Stimulated activated CD4-positive, alpha-beta T cell treated with anti-CD3 and anti-CD28 coated beads, Interleukin-2, amount 100 ng/mL, for 48 hours (primary cell): Measurements from ENCODE around the gene CACTIN.
A peak's percentile ranks its signal among the peaks of the same experiment; 100 is the strongest.
"Not testable (repeated sequence)": the region's sequence is repeated elsewhere in the genome, so short reads cannot be mapped to it uniquely, and the experiment has no call there.

Experiments used
- DNase-seq, 2 donors: peaks; one replicate each; pipeline ENCODE4 v3.0.0-alpha.2; 2020

Gene CACTIN

DNA sequence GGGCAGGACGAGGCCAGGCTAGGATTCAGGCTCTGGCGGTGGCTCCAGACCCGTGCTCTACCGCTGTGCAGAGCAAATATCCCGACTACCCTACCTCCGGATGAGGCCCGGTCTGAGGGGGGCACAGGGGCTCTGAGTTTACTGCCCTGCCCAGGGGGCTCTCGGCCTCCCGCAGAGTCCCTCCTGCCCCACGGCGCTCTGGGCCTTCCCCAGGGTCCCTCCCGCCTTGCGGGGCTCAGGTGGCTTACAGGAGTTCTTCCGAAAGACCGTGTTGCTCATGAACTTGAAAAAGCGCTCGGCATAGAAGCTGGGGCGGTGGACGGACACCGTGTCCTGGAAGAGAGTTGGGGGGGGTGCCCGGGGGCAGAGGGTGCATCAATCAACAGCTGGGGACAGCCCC, 19.1 kb upstream of the CACTIN start:
- DNase-seq: no peak

DNA sequence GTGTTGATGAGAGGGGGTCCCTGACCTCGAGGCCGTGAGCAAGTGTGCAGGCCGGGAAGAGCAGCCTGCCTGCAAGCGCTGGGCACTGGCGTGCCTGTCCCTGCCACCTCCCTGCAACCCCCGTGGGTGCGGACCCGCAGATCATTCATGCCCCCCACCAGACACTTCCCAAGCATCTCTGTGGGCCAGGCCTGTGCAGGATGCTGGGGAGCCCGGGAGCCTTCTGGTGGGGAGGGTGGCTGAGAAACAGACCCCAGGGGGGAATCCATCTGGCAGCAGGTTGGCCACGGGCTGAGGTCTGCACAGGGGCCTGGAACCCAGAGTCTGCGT, 18.4 kb upstream of the CACTIN start:
- DNase-seq: no peak

DNA sequence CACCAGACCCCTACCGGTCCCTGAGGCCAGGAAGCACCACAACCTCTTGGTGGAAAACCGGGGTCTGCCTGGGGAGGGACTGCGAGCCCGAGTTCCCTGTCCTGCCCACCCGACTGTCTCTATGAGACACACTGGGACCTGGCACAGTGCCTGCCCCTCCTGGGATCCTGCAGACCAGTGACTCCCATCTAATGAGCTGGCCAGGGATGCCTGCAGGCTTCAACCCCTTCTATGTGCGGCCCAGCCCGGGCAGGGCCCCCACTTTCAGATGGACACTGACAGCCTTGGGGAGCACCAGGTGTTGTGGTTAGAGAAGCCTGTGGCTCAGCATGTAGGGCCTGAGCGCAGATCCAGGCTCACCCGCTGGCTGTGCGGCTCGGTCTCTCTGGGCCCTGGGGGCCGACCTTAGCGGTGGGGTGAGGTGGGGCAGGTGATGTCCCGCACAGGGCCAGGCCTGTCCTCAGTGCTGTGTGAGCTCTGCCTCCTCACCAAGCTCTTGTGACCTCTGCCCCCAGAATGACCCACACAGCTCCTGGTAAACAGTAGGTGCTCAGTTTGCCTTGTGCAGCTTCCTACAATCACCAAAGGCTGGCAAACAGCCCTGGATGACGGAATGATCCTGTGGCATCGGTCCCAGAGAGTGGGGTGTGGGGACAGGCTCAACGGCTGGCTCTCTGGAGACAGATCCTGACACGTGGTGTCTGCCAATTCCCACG, 17.9 kb upstream of the CACTIN start:
- no peak for DNase-seq

DNA sequence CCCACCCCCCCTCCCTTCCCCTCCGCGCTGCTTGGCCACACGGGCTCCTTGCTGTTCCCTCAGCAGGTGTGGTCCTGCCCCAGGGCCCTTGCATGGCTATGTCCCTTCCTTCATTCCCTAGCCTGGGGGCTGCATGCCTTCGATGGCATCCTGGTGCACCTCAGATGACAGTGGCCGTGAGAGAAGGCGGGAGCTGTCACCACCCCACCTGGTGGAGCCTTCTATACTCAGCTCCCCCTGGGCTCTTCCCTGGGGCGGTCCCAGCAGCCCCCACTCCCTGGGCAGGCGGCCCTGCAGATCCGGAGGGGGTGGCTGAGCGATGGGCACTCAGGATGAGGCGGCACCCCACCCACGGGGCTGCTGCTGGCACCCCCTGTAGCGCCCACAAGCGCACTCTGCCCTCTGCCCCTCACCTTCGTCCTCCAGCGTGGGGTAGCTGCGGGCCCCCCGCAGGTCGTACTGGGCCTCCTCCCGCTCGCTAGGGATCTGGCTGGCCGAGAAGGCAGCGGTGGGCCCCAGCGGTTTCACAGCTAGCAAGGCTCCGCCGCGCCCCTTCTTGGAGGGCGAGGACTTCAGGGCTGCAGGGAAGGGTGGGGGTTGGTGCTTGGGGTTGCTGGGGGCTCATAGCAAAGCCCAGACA, 17.2 kb upstream of the CACTIN start:
- DNase-seq: no peak

DNA sequence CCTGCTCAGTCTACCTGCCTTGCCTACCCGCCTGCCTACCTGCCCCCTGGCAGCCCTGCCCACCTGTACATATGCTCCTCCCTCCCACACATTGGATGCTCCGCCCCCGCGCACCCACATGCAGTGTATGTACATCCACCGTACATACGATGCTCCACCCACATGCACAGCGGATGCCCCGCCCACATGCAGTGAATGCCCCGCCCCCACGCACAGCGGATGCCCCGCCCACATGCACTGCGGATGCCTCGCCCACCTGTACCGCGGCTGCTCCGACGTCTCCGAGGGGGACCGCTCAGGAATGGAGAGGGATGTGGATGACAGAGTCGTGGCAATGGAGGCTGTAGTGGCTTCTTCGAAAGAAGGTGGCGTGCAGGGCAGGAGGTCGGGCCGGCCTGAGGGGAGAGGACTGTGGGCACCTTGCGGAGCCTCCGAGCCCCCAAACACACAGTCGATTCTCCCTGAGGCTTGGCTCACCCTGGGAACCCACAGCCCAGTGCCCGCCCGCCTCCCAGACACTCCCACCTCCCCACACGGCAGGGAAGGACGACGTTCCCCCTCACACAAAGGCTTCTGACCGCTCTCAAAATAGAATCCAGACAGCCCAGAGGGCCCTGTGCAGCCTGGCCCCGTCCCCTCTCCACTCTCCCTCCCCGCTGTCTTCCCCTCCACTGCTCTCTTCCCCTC, 16.5 kb upstream of the CACTIN start:
- peak in 1 of 2 donors; percentile 29 for DNase-seq

DNA sequence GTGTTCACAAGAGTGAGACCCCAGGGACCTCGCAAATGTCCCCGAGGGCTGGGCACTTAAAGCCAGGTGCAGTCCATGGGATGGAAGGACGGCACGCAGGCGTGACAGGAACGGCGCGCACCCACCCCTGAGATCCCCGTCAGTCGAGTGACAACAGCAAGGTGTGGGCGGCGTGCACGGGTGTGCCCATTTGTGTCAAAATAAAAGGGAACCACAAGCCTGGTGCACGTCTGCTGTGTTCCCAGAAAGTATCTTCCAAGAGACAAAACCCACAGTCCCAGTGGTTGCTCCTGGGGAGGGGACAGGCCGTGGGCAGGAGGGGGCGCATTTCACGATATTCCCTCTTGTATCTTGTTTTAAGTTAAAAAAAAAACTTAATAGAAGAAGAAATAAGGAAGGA, 15.7 kb upstream of the CACTIN start:
- DNase-seq: no peak

DNA sequence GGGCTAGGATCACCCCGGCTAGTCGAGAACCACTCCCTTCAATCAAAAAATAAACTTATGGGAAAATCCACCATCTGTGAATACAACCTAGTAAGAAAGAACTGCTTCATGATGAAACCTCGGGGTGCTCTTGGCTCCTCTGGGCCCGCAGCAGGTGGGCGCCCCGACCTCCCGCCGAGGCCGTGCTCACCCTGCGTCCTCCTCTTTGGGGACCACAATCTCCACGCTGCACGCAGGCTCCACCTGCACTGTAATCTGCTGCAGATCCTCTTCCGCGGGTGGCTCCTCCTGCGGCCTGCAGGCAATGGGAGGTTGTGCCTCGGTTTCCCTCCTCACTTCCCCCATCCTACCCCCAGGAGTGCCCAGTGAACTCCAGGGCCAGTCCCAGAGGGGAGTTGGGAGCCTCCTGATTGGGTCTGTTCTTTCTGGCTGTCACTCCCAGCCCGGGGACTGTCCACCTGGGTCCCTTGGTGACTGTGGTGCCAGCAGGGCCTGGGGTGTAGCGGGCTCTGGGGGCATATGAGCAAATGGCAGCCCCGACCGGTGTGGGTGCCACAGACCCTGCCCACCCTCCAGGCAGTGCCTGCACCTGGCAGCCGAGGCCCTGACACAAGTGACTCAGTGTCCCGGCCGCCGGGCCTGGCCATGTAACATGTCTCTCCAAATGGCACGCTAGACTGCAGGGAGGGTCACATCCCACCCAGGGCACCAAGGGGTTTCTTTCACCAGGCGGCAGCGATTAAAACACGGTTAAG, 15.1 kb upstream of the CACTIN start:
- no peak for DNase-seq

DNA sequence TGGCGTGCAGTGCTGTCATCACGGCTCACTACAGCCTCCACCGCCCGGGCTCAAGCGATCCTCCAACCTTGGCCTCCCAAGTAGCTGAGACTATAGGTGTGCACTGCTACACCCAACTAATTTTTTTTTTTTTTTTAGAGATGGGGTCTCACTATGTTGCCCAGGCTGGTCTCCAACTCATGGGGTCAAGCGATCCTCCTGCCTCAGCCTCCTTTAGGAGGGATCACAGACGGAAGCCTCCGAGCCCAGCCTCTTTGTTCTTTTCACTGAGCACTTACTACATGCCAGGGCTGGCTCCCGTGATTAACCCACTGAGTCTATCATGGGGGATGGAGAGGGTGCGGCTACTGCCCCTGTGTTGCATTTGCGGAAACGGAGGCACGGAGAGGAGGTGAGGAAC, 12.9 kb upstream of the CACTIN start:
- no peak for DNase-seq

DNA sequence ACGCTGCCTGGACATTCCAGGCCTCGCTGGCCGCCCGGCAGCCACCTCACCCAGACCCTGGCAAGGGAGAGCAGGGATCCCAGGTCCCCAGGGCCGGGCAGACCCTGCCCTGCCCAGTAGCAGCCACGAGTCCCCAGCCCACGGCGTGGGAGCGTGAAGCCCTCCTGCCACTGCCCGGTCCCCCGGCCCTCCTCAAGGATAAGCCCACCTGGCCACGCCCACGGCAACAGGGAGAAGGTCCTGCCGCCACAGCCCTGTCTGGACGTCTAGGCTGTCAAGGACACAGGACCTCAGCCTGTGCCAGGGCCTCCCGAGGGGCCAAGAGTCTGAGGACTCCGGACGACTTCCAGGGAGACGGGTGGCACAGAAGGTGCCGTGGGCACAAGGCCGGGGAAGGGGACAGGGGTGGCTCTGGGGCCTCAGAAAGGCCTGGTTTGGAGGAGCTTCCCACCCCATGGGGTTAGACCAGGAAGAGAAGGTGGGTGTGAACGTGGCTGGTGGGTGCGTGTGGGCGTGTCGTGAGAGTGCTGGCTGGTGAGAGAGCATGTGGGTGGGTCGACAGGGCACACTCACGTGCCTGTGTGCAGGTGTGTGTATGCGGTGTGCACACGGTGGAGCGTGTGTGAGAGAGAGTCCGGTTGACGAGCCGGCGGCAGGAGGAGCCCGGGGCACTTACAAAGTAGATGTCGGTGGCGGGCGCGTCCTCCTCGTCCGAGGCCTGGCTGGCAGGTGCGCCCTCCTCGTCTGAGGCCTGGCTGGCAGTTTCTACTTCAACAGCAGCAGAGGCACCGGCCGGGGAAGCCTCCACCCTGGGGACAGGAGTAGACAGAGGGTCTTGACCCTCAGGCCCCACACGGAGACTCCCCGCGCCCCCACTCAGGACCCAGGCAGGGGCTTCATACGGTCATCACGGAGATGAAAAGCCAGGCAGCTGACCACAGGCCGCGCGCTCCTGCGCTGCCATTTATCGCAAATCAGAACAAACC, 11.9 kb upstream of the CACTIN start:
- DNase-seq: no peak

DNA sequence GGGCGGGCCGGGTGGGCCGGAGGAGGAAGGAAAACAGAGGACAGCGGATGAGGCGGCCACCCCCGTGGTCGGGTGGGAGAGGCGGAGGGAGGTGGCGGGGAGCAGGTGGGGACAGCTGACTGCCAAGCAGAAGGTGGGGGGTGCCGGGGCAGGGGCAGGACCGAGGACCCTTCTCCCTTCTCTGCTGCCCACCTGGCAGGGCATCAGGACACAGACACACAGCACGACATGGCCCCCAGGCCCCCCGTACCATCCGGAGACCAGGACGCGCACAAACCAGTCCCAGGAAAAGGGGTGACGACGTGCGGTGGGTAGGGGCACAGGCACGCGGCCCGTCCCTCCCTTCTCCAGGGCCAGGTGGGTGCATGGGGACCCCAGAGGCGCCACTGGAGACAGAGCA, 11.0 kb upstream of the CACTIN start:
- DNase-seq: no peak

DNA sequence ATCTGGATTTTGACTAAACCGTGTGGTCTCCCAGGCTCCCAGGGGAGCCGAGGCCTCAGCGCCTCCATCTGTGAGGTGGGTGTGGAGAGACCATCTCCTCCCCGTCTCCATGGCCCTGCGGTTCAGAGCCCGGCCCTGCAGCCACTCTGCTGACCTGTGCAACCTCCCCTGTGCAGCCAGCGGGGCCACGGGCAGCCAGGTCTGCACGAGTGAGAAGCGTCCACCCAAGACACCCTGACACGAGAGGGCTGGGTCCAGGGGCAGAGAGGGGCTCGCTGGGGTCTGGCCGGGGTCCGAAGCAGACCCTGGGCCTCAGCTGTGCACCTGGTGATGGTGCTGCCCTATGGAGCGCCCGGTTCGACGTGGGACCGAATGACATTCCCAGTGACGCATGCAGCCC, 10.4 kb upstream of the CACTIN start:
- no peak for DNase-seq

DNA sequence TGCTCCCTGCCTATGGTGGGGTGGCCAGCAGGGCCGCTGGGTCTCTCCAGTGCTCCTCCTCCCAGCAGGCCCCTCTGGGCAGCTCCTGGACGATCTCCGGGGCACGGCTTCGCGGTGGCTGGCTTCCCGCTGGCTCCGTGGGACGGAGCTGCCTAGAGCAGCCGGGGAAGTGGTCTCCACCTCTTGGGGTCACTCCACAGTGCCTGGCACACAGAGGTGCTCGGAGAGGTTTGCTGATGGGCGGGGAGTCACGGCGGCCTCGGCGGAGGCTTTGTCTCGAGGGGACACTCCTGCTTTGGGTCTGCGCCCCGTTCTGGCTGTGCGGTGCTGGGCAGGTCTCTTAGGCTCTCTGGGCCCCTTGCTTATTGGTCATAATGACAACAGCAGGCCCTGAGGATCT, 9.9 kb upstream of the CACTIN start:
- no peak for DNase-seq

DNA sequence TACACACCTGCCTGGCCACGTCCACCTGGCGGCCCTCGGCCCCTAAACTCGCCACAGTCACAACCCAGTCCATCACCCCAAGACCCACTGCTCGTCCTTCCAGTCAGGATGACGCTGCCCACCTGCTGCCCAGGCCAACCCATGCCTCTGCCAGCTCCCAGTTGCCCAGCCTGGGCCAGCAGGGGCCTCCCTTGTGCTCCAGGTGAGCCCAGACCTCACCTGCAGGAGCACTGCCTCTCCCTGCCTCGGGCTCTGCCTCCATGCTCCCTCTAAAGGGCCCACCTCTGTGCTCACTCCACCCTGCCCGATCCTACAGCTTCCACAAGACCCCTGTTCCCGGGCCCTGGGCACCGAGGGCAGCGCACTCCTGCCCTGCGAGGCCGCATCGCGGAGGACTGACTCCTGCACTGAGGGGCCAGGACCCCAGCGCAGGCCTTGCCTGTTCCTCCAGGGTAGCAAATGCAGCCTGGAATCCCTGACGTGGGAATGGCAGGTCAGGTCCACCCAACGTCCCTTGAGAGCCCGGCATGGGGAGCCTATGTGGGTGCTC, 8.0 kb upstream of the CACTIN start:
- no peak for DNase-seq

DNA sequence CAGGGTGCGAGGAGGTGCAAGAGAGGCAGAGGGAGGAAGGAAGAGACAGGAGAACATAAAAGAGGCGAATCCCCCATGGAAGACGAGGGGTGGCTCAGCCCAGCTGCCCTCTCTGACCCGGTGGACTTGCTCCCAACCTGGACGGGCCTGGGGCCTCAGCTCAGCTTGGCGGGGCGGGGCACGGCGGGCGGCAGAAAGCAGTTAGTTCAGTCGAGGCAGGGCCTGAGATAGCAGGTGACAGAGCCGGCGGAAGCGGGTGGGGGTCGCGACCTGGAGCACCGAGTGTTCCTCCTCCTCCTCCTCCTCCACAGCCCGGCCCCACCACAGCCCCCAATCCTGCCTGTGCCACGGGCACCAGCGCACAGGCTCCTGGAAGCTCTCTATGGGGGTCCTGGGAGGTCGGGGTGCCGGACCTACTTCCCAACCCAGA, 7.0 kb upstream of the CACTIN start:
- no peak for DNase-seq

DNA sequence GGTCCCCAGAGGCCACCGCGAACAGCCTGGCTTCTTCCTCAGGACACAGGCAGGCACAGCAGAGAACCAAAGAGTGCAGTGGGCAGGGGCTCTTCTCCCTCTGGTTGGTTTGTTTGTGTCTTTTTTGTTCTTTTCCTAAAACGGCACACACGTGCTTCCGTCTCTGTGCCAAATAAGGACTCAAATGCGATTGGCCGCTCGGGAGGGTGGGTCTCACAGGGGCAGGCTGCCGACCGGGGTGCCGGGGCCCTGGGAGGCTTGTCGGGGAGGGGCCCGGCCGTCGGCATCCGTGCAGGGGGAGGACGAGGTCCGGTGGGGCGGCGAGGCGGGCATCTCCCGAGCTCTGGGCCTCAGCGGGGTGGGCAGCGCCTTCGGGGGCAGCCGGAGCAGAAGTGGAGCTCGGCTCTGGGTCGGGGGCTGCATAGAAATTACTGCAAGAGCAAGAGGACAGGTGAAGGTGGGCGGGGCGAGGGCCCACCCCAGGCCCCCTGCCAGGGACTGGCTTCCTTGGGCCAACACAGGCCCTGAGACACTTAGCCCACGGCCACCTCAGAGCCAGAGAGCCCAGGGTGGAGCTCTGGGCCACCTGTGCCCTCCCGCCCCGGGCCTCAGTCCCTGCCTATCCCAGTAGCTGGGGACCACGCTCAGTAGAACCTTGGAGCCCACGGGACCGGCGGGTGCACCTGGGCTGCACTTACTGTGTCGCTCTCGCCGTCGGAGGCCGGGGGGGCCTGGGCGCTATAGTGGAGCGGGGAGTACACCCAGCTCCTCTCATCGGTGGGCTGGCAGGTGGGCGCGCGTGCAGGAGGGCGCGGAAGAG, 6.4 kb upstream of the CACTIN start:
- no peak for DNase-seq

DNA sequence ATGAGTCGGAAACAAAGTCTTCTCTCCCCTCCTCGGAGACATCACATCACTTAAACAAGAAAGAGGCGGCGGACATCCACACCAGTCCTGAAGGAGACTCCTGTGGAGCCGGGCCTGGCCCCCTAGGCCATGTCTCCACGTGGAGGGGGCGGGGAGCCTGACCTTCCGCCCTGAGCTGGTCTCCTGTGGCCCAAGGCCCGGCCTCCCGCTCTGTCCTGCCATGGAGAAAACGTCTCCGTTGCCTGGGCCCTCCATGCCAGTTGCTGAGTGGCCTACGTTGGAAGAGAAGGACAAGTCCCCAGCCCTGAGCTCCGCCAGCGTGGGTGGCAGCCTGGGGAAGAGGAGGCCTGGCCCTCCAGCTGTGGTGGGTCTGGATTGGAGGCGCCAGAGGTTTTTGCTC, 5.5 kb upstream of the CACTIN start:
- no peak for DNase-seq

DNA sequence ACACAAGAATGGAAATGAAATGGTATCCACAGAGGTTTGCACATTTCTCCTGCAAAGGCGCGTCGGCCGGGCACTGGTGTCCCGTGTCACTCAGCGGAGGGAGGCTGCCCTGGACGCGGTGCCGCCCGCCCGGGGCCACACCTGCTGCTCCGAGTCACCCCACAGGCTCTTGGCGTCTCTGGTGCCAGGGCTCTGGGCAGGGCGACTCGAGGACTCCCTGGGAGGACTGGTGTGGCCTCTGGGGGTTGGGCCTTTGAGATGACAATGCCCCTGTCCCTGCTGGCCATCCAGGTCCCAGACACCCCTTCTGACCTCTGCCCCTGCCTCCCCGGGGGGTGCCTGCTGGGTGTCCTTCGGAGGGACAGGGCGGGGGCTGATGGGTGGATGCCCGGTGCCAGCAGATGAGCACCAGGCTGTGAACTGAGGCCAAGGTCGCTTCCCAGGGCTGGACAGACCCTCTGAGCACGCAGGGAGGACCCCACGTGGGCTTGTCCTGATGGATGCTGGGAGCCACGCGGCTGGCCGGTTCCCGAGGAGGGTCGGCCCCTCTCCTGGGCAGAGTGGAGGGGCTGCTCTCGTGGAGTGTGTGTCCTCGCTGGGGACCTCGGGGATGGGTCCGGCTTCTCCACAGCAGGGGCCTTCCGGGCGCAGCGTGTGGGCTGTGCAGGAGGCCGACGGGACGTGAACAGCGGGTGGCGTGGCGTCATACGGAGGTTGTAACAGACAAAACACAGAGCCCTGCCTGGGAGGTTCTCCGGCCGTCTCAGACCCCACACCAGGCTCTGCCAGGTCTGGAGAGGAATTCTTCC, 4.7 kb upstream of the CACTIN start:
- DNase-seq: no peak

DNA sequence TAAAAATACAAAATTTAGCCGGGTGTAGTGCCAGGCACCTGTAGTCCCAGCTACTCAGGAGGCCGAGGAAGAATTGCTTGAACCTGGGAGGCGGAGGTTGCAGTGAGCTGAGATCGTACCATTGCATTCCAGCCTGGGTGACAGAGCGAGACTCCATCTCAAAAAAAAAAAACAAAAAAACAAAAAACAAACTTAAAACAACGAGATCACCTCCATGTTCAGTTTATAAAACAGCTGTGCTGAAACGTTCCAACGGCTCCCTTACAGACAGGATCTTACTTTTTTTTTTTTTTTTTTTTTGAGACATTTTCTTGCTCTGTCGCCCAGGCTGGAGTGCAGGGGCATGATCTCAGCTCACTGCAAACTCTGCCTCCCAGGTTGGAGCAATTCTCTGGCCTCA, 2.2 kb upstream of the CACTIN start:
- DNase-seq: not testable (repeated sequence)

DNA sequence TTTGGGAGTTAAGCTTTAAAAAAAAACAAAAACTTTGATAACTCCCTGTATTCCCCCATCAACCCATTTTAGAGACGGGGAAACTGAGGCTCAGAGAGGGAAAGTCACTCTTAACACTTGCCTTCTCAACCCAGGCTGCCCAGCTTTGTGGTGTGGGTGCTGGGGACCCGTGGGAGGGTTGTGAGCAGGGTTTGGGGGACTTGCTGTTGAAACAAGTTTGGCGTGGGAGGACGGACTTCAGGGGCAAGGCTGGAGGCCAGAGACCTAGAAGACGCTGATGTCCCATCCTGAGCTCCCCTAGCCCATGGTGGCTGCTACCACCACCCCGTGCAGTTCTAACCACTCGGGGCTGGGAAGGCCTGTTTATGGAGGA, 747 bp upstream of the CACTIN start:
- no peak for DNase-seq

DNA sequence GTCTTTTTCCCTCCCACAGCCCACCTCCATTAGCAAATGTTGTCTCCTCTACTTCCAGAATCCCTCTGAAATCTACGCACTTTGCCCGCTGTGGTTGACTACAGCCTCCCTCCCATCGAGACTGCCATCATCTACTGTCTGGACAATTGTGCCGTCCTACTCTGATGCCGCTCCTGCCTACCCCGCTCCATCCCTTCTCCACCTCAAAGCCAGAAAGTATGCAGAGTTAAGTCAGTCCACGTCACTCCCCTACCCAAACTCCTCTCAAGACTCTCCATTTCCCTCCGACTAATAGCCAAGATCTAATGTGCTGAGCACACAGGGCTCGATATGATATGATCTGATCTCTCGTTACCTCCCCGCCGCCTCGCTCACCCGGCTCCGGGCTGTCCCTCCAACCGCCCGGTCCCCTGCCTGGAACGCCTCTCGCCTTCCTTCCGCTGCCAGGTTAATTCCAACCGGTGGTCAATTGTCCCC, 556 bp downstream of the CACTIN start:
- peak in 1 of 2 donors; percentile 13 for DNase-seq
